A549 (cell line): Measurements from ENCODE around the gene OR1N2. TPM values are rescaled to one million over a fixed set of nuclear protein-coding genes. Genes with fewer than 3 reads are reported as not detected.

Experiments
- ATAC-seq, 2 experiments: fragments of 200-7000 bp in 1 of 2; fragments of >200 bp in 1 of 2; cut with Nextera tagmentation in 1 of 2; cut with Tn5 transposase in 1 of 2; 3 replicates each; pipeline versions ENCODE4 v1.8.0 to v1.9.1; 2018 to 2020; ENCODE audit warnings: mild to moderate bottlenecking in 1 of 2, moderate library complexity in 1 of 2
- CTCF ChIA-PET: fragments of 300-600 bp; sonication (Branson Sonifier 250); formaldehyde crosslinking; extraction: SDS; loops from one replicate; lab custom pipeline; 2021; ENCODE audit warnings: antibody characterized with exemption, inconsistent platforms; lab: Yijun Ruan, JAX
- POLR2A ChIA-PET: fragments of 350-600 bp; formaldehyde crosslinking; extraction: SDS; loops from one replicate; lab custom pipeline; 2021; ENCODE audit warnings: antibody characterized with exemption, inconsistent platforms; lab: Yijun Ruan, JAX
- DNase-seq, 2 experiments: peaks; one replicate each; pipeline versions ENCODE4 v3.0.0 to v3.0.0-alpha.2; 2011 to 2016; ENCODE audit warnings: low read depth in 1 of 2, low spot score in 1 of 2
- FAIRE-seq: peaks from 2 replicates; lab custom pipeline; 2011; peaks lifted over from hg19 to GRCh38; lab: Jason Lieb, UNC
- H3K27ac ChIP-seq, 2 experiments: fragments of >200 bp; sonication (Bioruptor Twin); formaldehyde crosslinking; 3 replicates each; pipeline ENCODE4 v1.5.1; 2016 to 2017
- H3K4me1 ChIP-seq: fragments of >200 bp; sonication (Bioruptor Twin); formaldehyde crosslinking; 3 replicates; pipeline ENCODE4 v1.6.1; 2016
- H3K4me2 ChIP-seq: fragments of >200 bp; sonication (Bioruptor Twin); formaldehyde crosslinking; 3 replicates; pipeline ENCODE4 v1.6.1; 2016
- H3K4me3 ChIP-seq: fragments of >200 bp; sonication (Bioruptor Twin); formaldehyde crosslinking; 3 replicates; pipeline ENCODE4 v1.5.1; 2016
- H3K9me3 ChIP-seq: fragments of >200 bp; sonication (Bioruptor Twin); formaldehyde crosslinking; 3 replicates; pipeline ENCODE4 v1.6.1; 2016
- BHLHE40 ChIP-seq: IDR thresholded peaks from 2 replicates; pipeline ENCODE4 v1.6.1; 2012; ENCODE audit warnings: low read depth, low read length, inconsistent platforms
- CBX2 ChIP-seq: fragments of 200-600 bp; sonication (generic); IDR thresholded peaks from 2 replicates; pipeline ENCODE4 v1.6.1; 2016; ENCODE audit warnings: low read depth, mild to moderate bottlenecking, borderline replicate concordance
- CBX8 ChIP-seq: fragments of 200-600 bp; sonication (generic); IDR thresholded peaks from 2 replicates; pipeline ENCODE4 v1.6.1; 2016
- CEBPB ChIP-seq, 2 experiments: fragments of >200 bp in 1 of 2; sonication (Bioruptor Twin) in 1 of 2; formaldehyde crosslinking in 1 of 2; IDR thresholded peaks; 2 replicates each; pipeline ENCODE4 v1.6.1; 2012 to 2016
- CTCF ChIP-seq: fragments of >200 bp; sonication (Bioruptor Twin); formaldehyde crosslinking; IDR thresholded peaks from 3 replicates; pipeline ENCODE4 v1.5.1; 2016
- EP300 ChIP-seq, 2 experiments: fragments of >200 bp; sonication (Bioruptor Twin); formaldehyde crosslinking; IDR thresholded peaks; 2 replicates in 1 of 2; 3 replicates in 1 of 2; pipeline ENCODE4 v1.6.1; 2016 to 2017
- HDAC2 ChIP-seq: fragments of 200-600 bp; sonication (generic); IDR thresholded peaks from 2 replicates; pipeline ENCODE4 v1.6.1; 2016
- HOXA7 ChIP-seq: fragments of 250-450 bp; sonication (Bioruptor Pico); IDR thresholded peaks from 2 replicates; pipeline ENCODE4 v1.5.0; 2020; ENCODE audit warnings: mild to moderate bottlenecking, moderate library complexity
- HOXB5 ChIP-seq: fragments of 250-450 bp; sonication (Bioruptor Pico); IDR thresholded peaks from 2 replicates; pipeline ENCODE4 v1.5.0; 2020; ENCODE audit warnings: mild to moderate bottlenecking, moderate library complexity
- JUNB ChIP-seq: fragments of >200 bp; sonication (Bioruptor Twin); formaldehyde crosslinking; IDR thresholded peaks from 2 replicates; pipeline ENCODE4 v1.6.1; 2016
- MAFK ChIP-seq: fragments of 450-650 bp; IDR thresholded peaks from 2 replicates; pipeline ENCODE4 v1.6.1; 2014; ENCODE audit not compliant: partially characterized antibody
- MYC ChIP-seq: IDR thresholded peaks from 2 replicates; pipeline ENCODE4 v1.6.1; 2012; ENCODE audit warnings: mild to moderate bottlenecking, inconsistent platforms, low read length, improper control_type of control experiment, borderline replicate concordance
- NFE2L2 ChIP-seq: fragments of 150-350 bp; conservative IDR thresholded peaks from 2 replicates; pipeline ENCODE4 v1.6.1; 2014; ENCODE audit warnings: low read length
- NR3C1 ChIP-seq: fragments of >200 bp; sonication (Bioruptor Twin); formaldehyde crosslinking; IDR thresholded peaks from 3 replicates; pipeline ENCODE4 v1.6.1; 2017
- PHF8 ChIP-seq: fragments of 200-600 bp; sonication (generic); IDR thresholded peaks from 2 replicates; pipeline ENCODE4 v1.6.1; 2016; ENCODE audit warnings: low read depth, mild to moderate bottlenecking, antibody characterized with exemption, moderate library complexity, borderline replicate concordance
- RARB ChIP-seq: fragments of 250-450 bp; sonication (Bioruptor Pico); IDR thresholded peaks from 2 replicates; pipeline ENCODE4 v1.8.0; 2021; ENCODE audit warnings: mild to moderate bottlenecking, moderate library complexity
- RCOR1 ChIP-seq: fragments of 150-350 bp; IDR thresholded peaks from 2 replicates; pipeline ENCODE4 v1.6.1; 2014; ENCODE audit warnings: antibody characterized with exemption, low read length, low read depth
- REST ChIP-seq: fragments of 200-600 bp; sonication (generic); IDR thresholded peaks from 2 replicates; pipeline ENCODE4 v1.6.1; 2016; ENCODE audit warnings: antibody characterized with exemption, mild to moderate bottlenecking, moderate library complexity
- SMC3 ChIP-seq: fragments of >200 bp; sonication (Bioruptor Twin); formaldehyde crosslinking; IDR thresholded peaks from 3 replicates; pipeline ENCODE4 v1.6.1; 2018; ENCODE audit warnings: inconsistent platforms
- TP53 ChIP-seq: fragments of 250-450 bp; sonication (Bioruptor Pico); IDR thresholded peaks from 2 replicates; pipeline ENCODE4 v1.5.0; 2021; ENCODE audit warnings: mild to moderate bottlenecking, moderate library complexity
- ZC3H11A ChIP-seq: fragments of 450-650 bp; IDR thresholded peaks from 2 replicates; pipeline ENCODE4 v1.6.1; 2014; ENCODE audit warnings: antibody characterized with exemption, mild to moderate bottlenecking
- ZFP36 ChIP-seq: fragments of 450-650 bp; IDR thresholded peaks from 2 replicates; pipeline ENCODE4 v1.6.1; 2014; ENCODE audit warnings: borderline replicate concordance; ENCODE audit not compliant: partially characterized antibody
- ZNF302 ChIP-seq: fragments of 250-450 bp; sonication (Bioruptor Pico); IDR thresholded peaks from 2 replicates; pipeline ENCODE4 v1.9.0; 2021; ENCODE audit warnings: inconsistent platforms, mild to moderate bottlenecking, moderate library complexity
- ZSCAN20 ChIP-seq: fragments of 250-450 bp; sonication (Bioruptor Pico); IDR thresholded peaks from 2 replicates; pipeline ENCODE4 v1.8.0; 2022; ENCODE audit warnings: mild to moderate bottlenecking, moderate library complexity
- WGBS: methylation state at CpG from one replicate; pipeline ENCODE4 v1.1.6; 2017; ENCODE audit errors: missing lambda C conversion rate; 5-methylcytosine and 5-hydroxymethylcytosine counted together
- polyA plus RNA-seq, 4 experiments: library from polyadenylated mRNA; depleted of rRNA in 3 of 4; stranded (reverse); fragments of >200 nt; fragmentation: RNase III in 1 of 4; extraction: RNeasy Plus Mini Kit Qiagen cat#74134 plus additional on column Dnase treatment in 1 of 4; gene quantifications; 2 replicates in 3 of 4; 3 replicates in 1 of 4; pipeline ENCODE4 v1.2.3, GENCODE V29; 2011 to 2017
- TF ChIP-seq, protein P1 (sequence below): fragments of 250-450 bp; sonication (Bioruptor Pico); IDR thresholded peaks from 2 replicates; pipeline ENCODE4 v1.5.0; 2020; ENCODE audit warnings: low read depth, mild to moderate bottlenecking, moderate library complexity
- TF ChIP-seq, protein P2 (sequence below): fragments of >200 bp; sonication (Bioruptor Twin); formaldehyde crosslinking; IDR thresholded peaks from 3 replicates; pipeline ENCODE4 v1.6.1; 2016

OR1N2 gene
- polyA plus RNA-seq, 2 of the 4 experiments (the other 2 are of a cell fraction), result not detected

DNA sequence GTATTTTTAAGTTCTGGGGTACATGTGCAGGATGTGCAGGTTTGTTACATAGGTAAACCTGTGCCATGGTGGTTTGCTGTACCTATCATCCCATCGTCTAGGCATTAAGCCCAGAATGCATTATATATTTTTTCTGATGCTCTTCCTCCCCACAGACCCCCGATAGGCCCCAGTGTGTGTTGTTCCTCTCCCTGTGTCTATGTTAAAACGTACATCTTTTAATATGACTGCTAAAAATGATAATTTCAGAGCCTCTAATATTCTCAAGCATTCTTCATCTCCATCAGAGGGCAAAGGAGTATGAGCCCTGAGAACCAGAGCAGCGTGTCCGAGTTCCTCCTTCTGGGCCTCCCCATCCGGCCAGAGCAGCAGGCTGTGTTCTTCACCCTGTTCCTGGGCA is 42.4 kb upstream of the OR1N2 start, which contains the start of gene OR1J2 (continued):
- TF ChIP-seq, protein P1, sequence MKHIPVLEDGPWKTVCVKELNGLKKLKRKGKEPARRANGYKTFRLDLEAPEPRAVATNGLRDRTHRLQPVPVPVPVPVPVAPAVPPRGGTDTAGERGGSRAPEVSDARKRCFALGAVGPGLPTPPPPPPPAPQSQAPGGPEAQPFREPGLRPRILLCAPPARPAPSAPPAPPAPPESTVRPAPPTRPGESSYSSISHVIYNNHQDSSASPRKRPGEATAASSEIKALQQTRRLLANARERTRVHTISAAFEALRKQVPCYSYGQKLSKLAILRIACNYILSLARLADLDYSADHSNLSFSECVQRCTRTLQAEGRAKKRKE (CRISPR knock-in tag), result no peak
- TF ChIP-seq RCOR1 (no peak), ZC3H11A (no peak), NR3C1 (no peak), CEBPB (IDR thresholded peaks at IDR 0.05) (no peak)

DNA sequence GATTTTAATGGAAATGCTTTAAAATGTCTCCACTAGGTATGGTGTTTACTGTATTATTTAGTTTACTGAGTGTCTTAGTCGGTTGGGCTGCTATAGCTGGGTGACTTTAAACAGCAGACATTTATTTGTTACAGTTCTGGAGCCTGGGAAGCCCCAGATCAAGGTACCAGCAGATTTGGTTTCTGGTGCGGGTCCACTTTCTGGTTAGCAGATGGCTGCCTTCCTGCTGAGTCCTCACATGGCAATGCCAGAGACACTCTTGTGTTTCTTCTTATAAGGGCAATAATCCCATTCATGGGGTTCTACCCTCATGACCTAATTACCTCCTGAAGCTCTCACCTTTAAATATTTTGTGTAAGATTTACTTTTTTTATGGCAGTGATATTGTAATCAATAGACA is 34.7 kb upstream of the OR1N2 start:
- TF ChIP-seq HOXA7 (no peak), REST (no peak), BHLHE40 (no peak), MAFK (no peak), RARB (CRISPR knock-in tag) (no peak), MYC (no peak), CBX2 (no peak), JUNB (no peak)
- TF ChIP-seq, protein P2, sequence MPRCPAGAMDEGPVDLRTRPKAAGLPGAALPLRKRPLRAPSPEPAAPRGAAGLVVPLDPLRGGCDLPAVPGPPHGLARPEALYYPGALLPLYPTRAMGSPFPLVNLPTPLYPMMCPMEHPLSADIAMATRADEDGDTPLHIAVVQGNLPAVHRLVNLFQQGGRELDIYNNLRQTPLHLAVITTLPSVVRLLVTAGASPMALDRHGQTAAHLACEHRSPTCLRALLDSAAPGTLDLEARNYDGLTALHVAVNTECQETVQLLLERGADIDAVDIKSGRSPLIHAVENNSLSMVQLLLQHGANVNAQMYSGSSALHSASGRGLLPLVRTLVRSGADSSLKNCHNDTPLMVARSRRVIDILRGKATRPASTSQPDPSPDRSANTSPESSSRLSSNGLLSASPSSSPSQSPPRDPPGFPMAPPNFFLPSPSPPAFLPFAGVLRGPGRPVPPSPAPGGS, result no peak
- FAIRE-seq (no peak), DNase-seq (no peak), ATAC-seq (no peak)
- ChIA-PET POLR2A (no interaction called here), CTCF (no interaction called here)
- 5% methylated on average over 2 of the region's 2 CpGs for WGBS
- H3K27ac ChIP-seq, result no peak overlapping the region
- no peaks in the 10 kb centered on the region for H3K4me1 ChIP-seq
- no peak overlapping the region for H3K4me3 ChIP-seq
- H3K9me3 ChIP-seq, result no peaks in the 10 kb centered on the region
- no peak overlapping the region for H3K4me2 ChIP-seq

DNA sequence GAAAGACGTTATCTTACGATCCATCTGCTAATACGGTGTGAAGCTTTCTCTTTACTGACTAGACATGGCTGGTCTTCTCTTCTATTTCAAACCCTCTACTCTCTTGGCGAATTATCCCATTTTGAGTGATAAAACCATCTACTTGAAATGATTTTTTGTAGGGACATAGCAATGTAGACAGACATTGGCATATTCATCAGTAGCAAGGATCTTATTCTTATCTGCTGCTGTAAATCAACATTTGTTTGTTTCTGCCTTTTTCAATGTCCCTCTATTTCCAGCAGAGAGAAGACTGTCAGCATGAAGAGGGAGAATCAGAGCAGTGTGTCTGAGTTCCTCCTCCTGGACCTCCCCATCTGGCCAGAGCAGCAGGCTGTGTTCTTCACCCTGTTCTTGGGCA is 34.1 kb upstream of the OR1N2 start, which contains the start of gene OR1J4:
Gene OR1J4 (plus strand): TSS at position 301 of the 400 bp plus-strand sequence. CDS start 0 bp downstream, at position 301.
- 58% methylated on average over 4 of the region's 4 CpGs for WGBS
- FAIRE-seq, result no peak
- ChIA-PET CTCF (no interaction called here), POLR2A (no interaction called here)
- no peak within 1 kb of the TSS for H3K4me3 ChIP-seq
- H3K27ac ChIP-seq, result no peak within 1 kb of the TSS
- H3K4me2 ChIP-seq, result no peak within 1 kb of the TSS
- no peaks in the 10 kb centered on the region for H3K4me1 ChIP-seq
- no peak for DNase-seq
- H3K9me3 ChIP-seq, result no peaks in the 10 kb centered on the region
- ATAC-seq, result no peak
- TF ChIP-seq EP300 (IDR thresholded peaks at IDR 0.05) (no peak), ZSCAN20 (no peak), TP53 (CRISPR knock-in tag) (no peak), CTCF (no peak), HDAC2 (no peak), HOXB5 (CRISPR knock-in tag) (no peak), ZFP36 (no peak), REST (no peak), PHF8 (no peak), MYC (no peak), NFE2L2 (no peak), SMC3 (no peak), ZNF302 (CRISPR knock-in tag) (no peak), BHLHE40 (no peak), CBX8 (no peak)
